HepG2 (cell line): ENCODE measurements around the gene COQ10B. TPM values are rescaled to one million over a fixed set of nuclear protein-coding genes. Genes with fewer than 3 reads are reported as not detected.

Experiments
- ATAC-seq: fragments of 200-7000 bp; cut with Tn5 transposase; 3 replicates; pipeline ENCODE4 v1.9.1; 2020; ENCODE audit warnings: mild to moderate bottlenecking, moderate library complexity
- BruUV-seq: library from RNA; stranded (reverse); fragments of 400-500 nt; replicated peaks from 2 replicates; lab custom pipeline; 2021; lab: Mats Ljungman, UMichigan
- CTCF ChIA-PET: fragments of 300-600 bp; formaldehyde crosslinking; extraction: SDS; loops from one replicate; lab custom pipeline; 2021; ENCODE audit warnings: low total read pairs, inconsistent platforms, low intra/inter-chr PET ratio; lab: Yijun Ruan, JAX
- POLR2A ChIA-PET: fragments of 350-600 bp; sonication (Branson Sonifier 250); formaldehyde crosslinking; loops from one replicate; lab custom pipeline; 2020; ENCODE audit warnings: antibody characterized with exemption, inconsistent platforms; lab: Yijun Ruan, JAX
- DNase-seq: peaks from one replicate; pipeline ENCODE4 v3.0.0-alpha.2; 2015; ENCODE audit warnings: low spot score
- FAIRE-seq: peaks from 3 replicates; lab custom pipeline; 2011; peaks lifted over from hg19 to GRCh38; lab: Jason Lieb, UNC
- H2AFZ ChIP-seq: one replicate; pipeline ENCODE4 v1.6.1; 2011; ENCODE audit warnings: low read length, inconsistent platforms
- H3K27ac ChIP-seq: fragments of 300-600 bp; 3 replicates; pipeline ENCODE4 v1.8.0; 2011; ENCODE audit warnings: mixed run types, mild to moderate bottlenecking, mixed read lengths, low read length, inconsistent platforms; ENCODE audit not compliant: insufficient read depth; ENCODE audit errors: extremely low read length
- H3K27me3 ChIP-seq, 2 experiments: fragments of 200-600 bp in 1 of 2; 2 replicates in 1 of 2; 3 replicates in 1 of 2; pipeline versions ENCODE4 v1.6.0 to v1.8.0; 2011; ENCODE audit warnings: low read length in 2 of 2, mild to moderate bottlenecking in 2 of 2, moderate library complexity in 2 of 2, inconsistent platforms in 1 of 2; ENCODE audit not compliant: insufficient read depth in 2 of 2, control insufficient read depth in 1 of 2
- H3K36me3 ChIP-seq, 2 experiments: fragments of 200-600 bp in 1 of 2; replicated peaks in 1 of 2; 2 replicates in 1 of 2; 3 replicates in 1 of 2; pipeline versions ENCODE4 v1.5.1 to v1.8.0; 2011; ENCODE audit warnings: low read length in 2 of 2, inconsistent platforms in 1 of 2; ENCODE audit not compliant: insufficient read depth in 2 of 2, control insufficient read depth in 1 of 2
- H3K4me1 ChIP-seq: 2 replicates; pipeline ENCODE4 v1.5.1; 2012; ENCODE audit warnings: low read length, inconsistent platforms; ENCODE audit not compliant: insufficient read depth
- H3K4me2 ChIP-seq: 2 replicates; pipeline ENCODE4 v1.6.0; 2011; ENCODE audit warnings: low read depth, low read length, inconsistent platforms
- H3K4me3 ChIP-seq, 3 experiments: fragments of 200-600 bp in 1 of 3; sonication (generic), shearing (Covaris generic) in 1 of 3; replicated peaks in 1 of 3; 2 replicates each; pipeline ENCODE4 v1.5.1; 2011 to 2016; ENCODE audit warnings: low read length in 3 of 3, inconsistent platforms in 2 of 3, low read depth in 2 of 3, mild to moderate bottlenecking in 2 of 3, control low read depth in 1 of 3, mixed read lengths in 1 of 3; ENCODE audit not compliant: insufficient read depth in 1 of 3
- H3K79me2 ChIP-seq: one replicate; pipeline ENCODE4 v1.6.1; 2011; ENCODE audit warnings: low read length, inconsistent platforms; ENCODE audit not compliant: insufficient read depth
- H3K9ac ChIP-seq: 2 replicates; pipeline ENCODE4 v1.6.0; 2011; ENCODE audit warnings: mild to moderate bottlenecking, low read depth, low read length, inconsistent platforms; ENCODE audit not compliant: insufficient read depth
- H3K9me3 ChIP-seq: 2 replicates; pipeline ENCODE4 v1.5.1; 2012; ENCODE audit warnings: mild to moderate bottlenecking, low read length
- H4K20me1 ChIP-seq: 2 replicates; pipeline ENCODE4 v1.6.0; 2011; ENCODE audit warnings: inconsistent platforms, mild to moderate bottlenecking, low read length, moderate library complexity; ENCODE audit not compliant: insufficient read depth
- CEBPB ChIP-seq: IDR thresholded peaks from 2 replicates; pipeline ENCODE4 v1.6.1; 2011; ENCODE audit warnings: low read depth, low read length, improper control_type of control experiment, borderline replicate concordance
- EED ChIP-seq: sonication (generic); formaldehyde crosslinking; IDR thresholded peaks from 2 replicates; pipeline ENCODE4 v1.5.0; 2020; ENCODE audit warnings: mild to moderate bottlenecking, missing genetic modification reagents
- PHF21A ChIP-seq: sonication (generic); formaldehyde crosslinking; IDR thresholded peaks from 2 replicates; pipeline ENCODE4 v1.5.0; 2020; ENCODE audit warnings: mild to moderate bottlenecking, missing genetic modification reagents
- TBX3 ChIP-seq: fragments of 450-650 bp; IDR thresholded peaks from 2 replicates; pipeline ENCODE4 v1.6.1; 2017; ENCODE audit warnings: antibody characterized with exemption, mild to moderate bottlenecking, inconsistent platforms, borderline replicate concordance
- ZNF143 ChIP-seq: sonication (generic); formaldehyde crosslinking; IDR thresholded peaks from 2 replicates; pipeline ENCODE4 v1.4.0; 2020; ENCODE audit warnings: missing genetic modification reagents
- ZNF501 ChIP-seq: sonication (generic); formaldehyde crosslinking; IDR thresholded peaks from 2 replicates; pipeline ENCODE4 v1.5.1; 2020; ENCODE audit warnings: mild to moderate bottlenecking, moderate library complexity, missing genetic modification reagents
- ZNF576 ChIP-seq: sonication (generic); formaldehyde crosslinking; IDR thresholded peaks from 2 replicates; pipeline ENCODE4 v1.4.0; 2020; ENCODE audit warnings: mild to moderate bottlenecking, missing genetic modification reagents
- WGBS: methylation state at CpG from one replicate; pipeline ENCODE4 v1.1.6; 2017; ENCODE audit warnings: low lambda C conversion rate; 5-methylcytosine and 5-hydroxymethylcytosine counted together
- in situ Hi-C: cut with HindIII; loops from 2 replicates; pipeline ENCODE4 v1.10.0; 2017; ENCODE audit warnings: low pct_unique_long_range_greater_than_20kb; ENCODE audit not compliant: extremely low pct_ligation_motif_present
- intact Hi-C: fragments of 100-400 bp; cut with micrococcal nuclease; formaldehyde crosslinking; loops from one replicate; pipeline ENCODE4 v1.10.0; 2022; ENCODE audit not compliant: unreplicated experiment
- polyA plus RNA-seq, 8 experiments: library from polyadenylated mRNA; depleted of rRNA in 3 of 8; stranded (reverse) in 7 of 8; unstranded in 1 of 8; fragments of >200 nt; fragmentation: Illumina TruSeq in 4 of 8; extraction: Trizol in 4 of 8; gene quantifications; 2 replicates each; pipeline versions ENCODE4 v1.2.1 to v1.2.3, GENCODE V29; 2011 to 2016; ENCODE audit warnings: low read depth in 4 of 8, missing spikeins in 1 of 8, mixed read lengths in 1 of 8; ENCODE audit not compliant: insufficient read depth in 1 of 8
- total RNA-seq, 5 experiments: library from RNA; depleted of rRNA; stranded (reverse); fragments of >200 nt; fragmentation: Illumina TruSeq; extraction: Trizol; gene quantifications; 2 replicates each; pipeline ENCODE4 v1.2.3, GENCODE V29; 2016; ENCODE audit warnings: low read depth in 1 of 5
- TF ChIP-seq, protein P1 (sequence below): sonication (generic); formaldehyde crosslinking; IDR thresholded peaks from 2 replicates; pipeline ENCODE4 v1.9.0; 2021; ENCODE audit warnings: missing genetic modification reagents, borderline replicate concordance

COQ10B gene
- total and polyA plus RNA-seq, 2 of the 13 experiments (the other 11 are each of a cell fraction or from before 2014, with no cell fraction given): 4.6 to 34.9 TPM

GRCh38 chr2:197426723-197427603, 26.4 kb upstream of the COQ10B start:
- no peak overlapping the region for H3K4me3 ChIP-seq
- ChIA-PET CTCF (no interaction called here), POLR2A (interaction anchor here (1.2 kb wide), 1 partner anchor 89 kb away, joined by 4 read pairs; the partner anchor contains the start of gene MOB4)
- 92% methylated on average over 2 of the region's 2 CpGs for WGBS
- ATAC-seq (no peak), DNase-seq (no peak), FAIRE-seq (no peak)
- no peaks in the 10 kb centered on the region for H3K27me3 ChIP-seq
- TF ChIP-seq TBX3 (no peak), CEBPB (0 out of 2 replicates have a peak, but pooled peaks have one; percentile 30), PHF21A (no peak), EED (no peak)
- in situ Hi-C loops (no loop called here), intact Hi-C loops (no loop called here)
- H3K36me3 ChIP-seq: peaks cover 8 to 40% of the 10 kb centered on the region in 2 experiments; a peak in 4 of 5 replicates
- H3K4me1 ChIP-seq: peaks cover 66% of the 10 kb centered on the region
- no peak overlapping the region for H3K27ac ChIP-seq
- no peak overlapping the region for H3K9ac ChIP-seq
- peaks cover 99% of the 10 kb centered on the region for H3K79me2 ChIP-seq
- BruUV-seq: no TSS peak
- no peak overlapping the region for H3K4me2 ChIP-seq
- peaks cover 96% of the 10 kb centered on the region for H4K20me1 ChIP-seq
- no peak overlapping the region for H2AFZ ChIP-seq
- H3K9me3 ChIP-seq: no peaks in the 10 kb centered on the region

- Histone ChIP-seq H3K27me3 (no peaks in the 10 kb centered on the region), H3K79me2 (peaks cover 99% of the 10 kb centered on the region), H3K4me2 (peak overlapping the region; percentile 23; the same call in 1 of the 2 replicates), H4K20me1 (peaks cover 100% of the 10 kb centered on the region), H3K27ac (no peak overlapping the region), H3K9me3 (no peaks in the 10 kb centered on the region), H3K4me3 (no peak overlapping the region), H2AFZ (no peak overlapping the region), H3K4me1 (peaks cover 76% of the 10 kb centered on the region), H3K9ac (no peak overlapping the region), H3K36me3 (peaks cover 6 to 34% of the 10 kb centered on the region in 2 experiments; a peak in 3 of 5 replicates)
- BruUV-seq: no TSS peak
- TF ChIP-seq, protein P1, sequence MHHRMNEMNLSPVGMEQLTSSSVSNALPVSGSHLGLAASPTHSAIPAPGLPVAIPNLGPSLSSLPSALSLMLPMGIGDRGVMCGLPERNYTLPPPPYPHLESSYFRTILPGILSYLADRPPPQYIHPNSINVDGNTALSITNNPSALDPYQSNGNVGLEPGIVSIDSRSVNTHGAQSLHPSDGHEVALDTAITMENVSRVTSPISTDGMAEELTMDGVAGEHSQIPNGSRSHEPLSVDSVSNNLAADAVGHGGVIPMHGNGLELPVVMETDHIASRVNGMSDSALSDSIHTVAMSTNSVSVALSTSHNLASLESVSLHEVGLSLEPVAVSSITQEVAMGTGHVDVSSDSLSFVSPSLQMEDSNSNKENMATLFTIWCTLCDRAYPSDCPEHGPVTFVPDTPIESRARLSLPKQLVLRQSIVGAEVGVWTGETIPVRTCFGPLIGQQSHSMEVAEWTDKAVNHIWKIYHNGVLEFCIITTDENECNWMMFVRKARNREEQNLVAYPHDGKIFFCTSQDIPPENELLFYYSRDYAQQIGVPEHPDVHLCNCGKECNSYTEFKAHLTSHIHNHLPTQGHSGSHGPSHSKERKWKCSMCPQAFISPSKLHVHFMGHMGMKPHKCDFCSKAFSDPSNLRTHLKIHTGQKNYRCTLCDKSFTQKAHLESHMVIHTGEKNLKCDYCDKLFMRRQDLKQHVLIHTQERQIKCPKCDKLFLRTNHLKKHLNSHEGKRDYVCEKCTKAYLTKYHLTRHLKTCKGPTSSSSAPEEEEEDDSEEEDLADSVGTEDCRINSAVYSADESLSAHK: no peak
- TF ChIP-seq ZNF501 (CRISPR knock-in tag): 0 out of 2 replicates have a peak, but pooled peaks have one; percentile 23
- no peak for TF ChIP-seq ZNF143
- TF ChIP-seq ZNF576 (CRISPR knock-in tag): no peak
- DNase-seq: no peak
- FAIRE-seq: no peak
- no peak for ATAC-seq
- intact Hi-C loops: no loop called here
- WGBS: 99% methylated on average over 3 of the region's 3 CpGs
- in situ Hi-C loops: no loop called here
- ChIA-PET POLR2A (interaction anchor here (1.2 kb wide), 1 partner anchor 88 kb away, joined by 4 read pairs; the partner anchor contains the start of gene MOB4), CTCF (no interaction called here)
Observed at GRCh38 chr2:197427986-197428385, 25.4 kb upstream of the COQ10B start.
